Smooth muscle cell (in vitro differentiated cells): Measurements from ENCODE around the gene GLYR1. TPM values are rescaled to one million over a fixed set of nuclear protein-coding genes. Genes with fewer than 3 reads are reported as not detected.
"Not testable (repeated sequence)": the region's sequence is repeated elsewhere in the genome, so short reads cannot be mapped to it uniquely, and the experiment has no call there.

Experiments used
- DNase-seq: peaks from one replicate; lab custom pipeline; 2025; ENCODE audit not compliant: unreplicated experiment; lab: John Stamatoyannopoulos, UW
- H2AFZ ChIP-seq: fragments of 200-600 bp; sonication (generic); 2 replicates; pipeline ENCODE4 v1.6.0; 2016; ENCODE audit warnings: antibody characterized with exemption, low read depth, mild to moderate bottlenecking
- H3F3A ChIP-seq: fragments of 200-600 bp; sonication (generic); 2 replicates; pipeline ENCODE4 v1.6.0; 2017; ENCODE audit warnings: antibody characterized with exemption, low read depth
- H3K27ac ChIP-seq: fragments of 200-600 bp; sonication (generic); 2 replicates; pipeline ENCODE4 v1.5.1; 2016; ENCODE audit warnings: low read depth, mild to moderate bottlenecking
- H3K27me3 ChIP-seq: fragments of 200-600 bp; sonication (generic); 2 replicates; pipeline ENCODE4 v1.6.1; 2016; ENCODE audit warnings: low read depth, mild to moderate bottlenecking
- H3K36me3 ChIP-seq: fragments of 200-600 bp; sonication (generic); 2 replicates; pipeline ENCODE4 v1.5.1; 2016; ENCODE audit warnings: low read depth
- H3K4me1 ChIP-seq: fragments of 200-600 bp; sonication (generic); 2 replicates; pipeline ENCODE4 v1.5.1; 2016; ENCODE audit warnings: low read depth
- H3K4me2 ChIP-seq: fragments of 200-600 bp; sonication (generic); 2 replicates; pipeline ENCODE4 v1.6.0; 2016; ENCODE audit warnings: mild to moderate bottlenecking
- H3K4me3 ChIP-seq: fragments of 200-600 bp; sonication (generic); 2 replicates; pipeline ENCODE4 v1.5.1; 2016; ENCODE audit warnings: mild to moderate bottlenecking
- H3K79me2 ChIP-seq: fragments of 200-600 bp; sonication (generic); 2 replicates; pipeline ENCODE4 v1.6.0; 2016; ENCODE audit warnings: low read depth, mild to moderate bottlenecking
- H3K9ac ChIP-seq: fragments of 200-600 bp; sonication (generic); 2 replicates; pipeline ENCODE4 v1.6.0; 2016; ENCODE audit warnings: low read depth
- H3K9me3 ChIP-seq: fragments of 200-600 bp; sonication (generic); replicated peaks from 2 replicates; pipeline ENCODE4 v1.5.1; 2016; ENCODE audit warnings: low read depth
- H4K20me1 ChIP-seq: fragments of 200-600 bp; sonication (generic); 2 replicates; pipeline ENCODE4 v1.6.0; 2016; ENCODE audit warnings: low read depth
- WGBS: methylation state at CpG from one replicate; pipeline ENCODE4 v1.1.7; 2016; ENCODE audit warnings: low lambda C conversion rate; 5-methylcytosine and 5-hydroxymethylcytosine counted together
- polyA plus RNA-seq: library from polyadenylated mRNA; unstranded; fragments of >200 nt; fragmentation: Nextera tagmentation; extraction: Ambion mirVana; gene quantifications from 2 replicates; pipeline ENCODE4 v1.2.1, GENCODE V29; 2016
- total RNA-seq: library from RNA; depleted of rRNA; stranded (reverse); fragments of >200 nt; gene quantifications from 2 replicates; pipeline ENCODE4 v1.2.3, GENCODE V29; 2014
- TF ChIP-seq, protein P1 (sequence below): fragments of 200-600 bp; sonication (generic); IDR thresholded peaks from 2 replicates; pipeline ENCODE4 v1.5.1; 2017; ENCODE audit warnings: borderline replicate concordance, mild to moderate bottlenecking, antibody characterized with exemption; ENCODE audit not compliant: insufficient read depth, poor library complexity, severe bottlenecking

Gene GLYR1
- total RNA-seq (26.4 and 27.8 TPM in 2 replicates), polyA plus RNA-seq (28.9 and 35.1 TPM in 2 replicates)

DNA sequence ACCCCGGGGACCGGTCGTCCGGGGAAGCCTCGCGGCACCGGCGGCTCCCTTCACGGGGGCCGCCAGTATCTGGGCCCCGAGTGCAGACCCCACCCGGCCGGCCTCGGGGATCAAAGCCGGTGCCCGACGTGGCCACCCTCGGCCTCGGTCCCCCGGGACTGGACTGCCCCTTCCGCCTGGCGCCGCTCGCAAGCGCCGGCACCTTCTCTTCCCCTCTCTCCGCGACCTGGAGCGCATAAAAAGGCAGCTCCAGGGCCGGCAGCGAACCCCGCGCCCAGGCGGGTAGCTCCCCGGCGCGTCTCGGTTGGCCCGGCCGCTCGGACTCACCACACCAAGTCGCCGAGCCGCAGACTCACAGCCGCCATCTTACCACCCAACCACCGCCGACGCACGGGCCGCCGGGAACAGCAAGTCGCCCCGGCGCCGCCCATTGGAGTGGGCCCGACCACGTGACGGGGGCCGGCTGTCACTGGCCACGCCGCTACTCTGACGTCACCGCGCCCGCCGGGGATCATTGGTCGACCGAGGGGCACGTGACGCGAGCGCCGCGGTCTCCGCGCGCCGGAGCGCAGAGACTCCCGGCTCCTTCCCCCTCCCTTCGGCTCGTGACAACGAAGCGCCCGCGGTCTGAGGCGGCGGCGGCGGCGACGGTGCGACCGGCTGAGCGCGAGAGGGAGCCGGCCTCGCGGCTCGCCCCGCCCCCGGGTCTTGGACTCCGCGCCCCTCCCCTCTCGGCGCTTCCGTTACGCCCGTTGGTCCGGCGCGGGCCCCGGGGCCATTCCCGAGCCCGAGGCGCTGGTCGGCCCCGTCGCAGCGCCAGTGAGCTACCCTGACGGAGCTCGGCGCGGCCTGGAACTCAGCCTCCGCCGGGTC is at the start of gene GLYR1, which contains the start of gene UBN1:
Gene GLYR1 (minus strand): TSS at position 388 of the 873 bp plus-strand sequence. CDS start 23 bp downstream, at position 365.
Gene UBN1 (plus strand): TSS at position 581 of the 873 bp plus-strand sequence. CDS start 5,437 bp downstream, outside the sequence.
- TF ChIP-seq, protein P1, sequence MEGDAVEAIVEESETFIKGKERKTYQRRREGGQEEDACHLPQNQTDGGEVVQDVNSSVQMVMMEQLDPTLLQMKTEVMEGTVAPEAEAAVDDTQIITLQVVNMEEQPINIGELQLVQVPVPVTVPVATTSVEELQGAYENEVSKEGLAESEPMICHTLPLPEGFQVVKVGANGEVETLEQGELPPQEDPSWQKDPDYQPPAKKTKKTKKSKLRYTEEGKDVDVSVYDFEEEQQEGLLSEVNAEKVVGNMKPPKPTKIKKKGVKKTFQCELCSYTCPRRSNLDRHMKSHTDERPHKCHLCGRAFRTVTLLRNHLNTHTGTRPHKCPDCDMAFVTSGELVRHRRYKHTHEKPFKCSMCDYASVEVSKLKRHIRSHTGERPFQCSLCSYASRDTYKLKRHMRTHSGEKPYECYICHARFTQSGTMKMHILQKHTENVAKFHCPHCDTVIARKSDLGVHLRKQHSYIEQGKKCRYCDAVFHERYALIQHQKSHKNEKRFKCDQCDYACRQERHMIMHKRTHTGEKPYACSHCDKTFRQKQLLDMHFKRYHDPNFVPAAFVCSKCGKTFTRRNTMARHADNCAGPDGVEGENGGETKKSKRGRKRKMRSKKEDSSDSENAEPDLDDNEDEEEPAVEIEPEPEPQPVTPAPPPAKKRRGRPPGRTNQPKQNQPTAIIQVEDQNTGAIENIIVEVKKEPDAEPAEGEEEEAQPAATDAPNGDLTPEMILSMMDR = no peak

DNA sequence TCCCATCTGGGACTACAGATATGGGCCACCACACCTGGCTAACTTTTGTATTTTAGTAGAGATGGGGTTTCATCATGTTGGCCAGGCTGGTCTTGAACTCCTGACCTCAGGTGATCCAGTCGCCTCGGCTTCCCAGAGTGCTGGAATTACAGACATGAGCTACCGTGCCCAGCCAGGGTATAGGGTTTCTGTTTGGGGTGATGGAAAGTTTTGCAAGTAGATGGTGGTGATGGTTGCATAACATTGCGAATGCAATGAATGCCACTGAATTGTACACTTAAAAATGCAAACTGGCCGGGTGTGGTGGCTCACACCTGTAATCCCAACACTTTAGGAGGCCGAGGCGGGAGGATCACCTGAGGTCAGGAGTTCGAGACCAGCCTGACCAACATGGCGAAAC is 49.7 kb upstream of the GLYR1 start:
- not testable (repeated sequence) for H3K79me2 ChIP-seq, H3K4me2 ChIP-seq, H3K4me3 ChIP-seq, H3K36me3 ChIP-seq, H3F3A ChIP-seq, H3K9ac ChIP-seq, H2AFZ ChIP-seq, H3K27ac ChIP-seq, H3K4me1 ChIP-seq, DNase-seq, H3K27me3 ChIP-seq, H3K9me3 ChIP-seq, H4K20me1 ChIP-seq
- WGBS = 97% methylated on average over 9 of the region's 9 CpGs

More for the DNA sequence above, at the start of gene GLYR1, which contains the start of gene UBN1:
- Histone ChIP-seq H3K9me3 (no peaks in the 10 kb centered on the region), H3K9ac (peak within 1 kb of the TSS; percentile 94), H3K27ac (peak within 1 kb of the TSS; percentile 92), H3K4me2 (peak within 1 kb of the TSS; percentile 94), H3F3A (peaks cover 5% of the 10 kb centered on the region), H3K79me2 (peaks cover 74% of the 10 kb centered on the region), H4K20me1 (peaks cover 64% of the 10 kb centered on the region), H3K4me3 (peak within 1 kb of the TSS; percentile 82), H2AFZ (peak within 1 kb of the TSS; percentile 91), H3K4me1 (peaks cover 29% of the 10 kb centered on the region), H3K27me3 (no peaks in the 10 kb centered on the region), H3K36me3 (peaks cover 12% of the 10 kb centered on the region)
- peak; percentile 97 for DNase-seq
- 1% methylated on average over 93 of the region's 126 CpGs for WGBS

DNA sequence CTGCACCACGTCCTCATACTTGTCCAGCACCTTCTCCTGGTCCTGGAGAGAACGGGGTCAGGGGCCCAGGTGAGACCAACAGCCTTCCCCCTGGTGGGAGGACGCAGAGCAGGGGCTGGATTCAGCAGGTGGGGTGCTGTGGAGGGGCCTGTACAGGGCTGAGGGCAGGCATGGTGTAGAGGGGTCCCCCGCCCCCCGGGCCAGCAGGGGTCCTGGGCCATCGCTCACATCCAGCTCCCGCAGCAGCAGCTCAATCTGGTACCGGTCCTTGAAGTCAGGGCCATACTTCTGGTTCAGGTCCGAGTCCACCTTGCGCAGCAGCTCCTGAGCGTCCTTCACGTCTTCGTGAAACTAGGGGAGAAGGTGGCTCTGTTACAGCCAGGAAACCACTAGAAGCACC is 48.3 kb upstream of the GLYR1 start:
- no peaks in the 10 kb centered on the region for H3K27me3 ChIP-seq
- no peaks in the 10 kb centered on the region for H4K20me1 ChIP-seq
- no peaks in the 10 kb centered on the region for H3K36me3 ChIP-seq
- no peaks in the 10 kb centered on the region for H3F3A ChIP-seq
- TF ChIP-seq, protein P1 = no peak
- H2AFZ ChIP-seq = no peak overlapping the region
- no peak overlapping the region for H3K4me3 ChIP-seq
- no peak for DNase-seq
- H3K4me2 ChIP-seq = no peak overlapping the region
- H3K4me1 ChIP-seq = no peaks in the 10 kb centered on the region
- H3K79me2 ChIP-seq = no peaks in the 10 kb centered on the region
- no peak overlapping the region for H3K27ac ChIP-seq
- WGBS = 97% methylated on average over 10 of the region's 13 CpGs
- H3K9ac ChIP-seq = no peak overlapping the region
- no peaks in the 10 kb centered on the region for H3K9me3 ChIP-seq

DNA sequence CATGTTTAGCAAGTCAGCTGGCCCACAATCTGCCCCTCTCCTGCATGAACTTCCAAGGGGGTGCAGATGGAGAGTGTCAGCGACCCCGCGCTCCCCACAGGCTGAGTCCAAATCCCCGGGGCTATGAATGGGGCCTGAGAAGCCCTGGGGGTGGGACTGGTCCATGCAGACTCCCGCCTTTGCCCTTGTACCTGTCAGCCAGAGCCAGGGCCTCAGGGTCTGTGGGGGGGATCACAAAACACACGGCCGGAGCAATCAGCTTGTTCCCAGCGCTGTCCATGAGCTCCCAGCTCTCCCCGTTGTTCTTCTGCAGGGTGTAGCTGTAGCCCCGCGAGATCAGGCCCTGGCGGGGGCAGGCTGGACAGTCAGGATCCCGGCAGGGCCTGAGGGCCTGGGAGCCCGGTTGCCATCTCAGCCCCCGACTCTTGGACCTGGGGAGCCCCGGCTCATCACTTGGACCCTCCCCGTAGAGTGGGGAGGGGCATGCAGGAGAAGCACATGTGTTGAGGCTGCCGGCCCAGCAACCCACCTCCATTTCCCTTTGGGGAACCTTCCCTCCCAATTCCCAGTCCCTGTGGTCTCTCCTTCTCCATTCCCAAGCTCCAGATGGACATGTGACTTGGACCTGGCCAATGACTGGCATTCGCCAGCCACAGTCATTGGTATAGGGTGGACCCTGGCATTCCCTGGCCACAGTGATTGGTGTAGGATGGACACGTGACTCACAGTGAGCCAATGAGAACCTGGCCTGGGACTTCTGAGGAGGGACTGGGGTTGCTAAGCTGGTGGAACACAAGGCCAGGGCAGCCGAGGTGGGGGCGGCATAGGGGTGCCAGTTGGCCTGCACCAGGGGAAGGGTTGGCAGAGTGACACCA is 47.4 kb upstream of the GLYR1 start:
- no peak overlapping the region for H3K27ac ChIP-seq
- H3K9ac ChIP-seq = no peak overlapping the region
- no peaks in the 10 kb centered on the region for H3K4me1 ChIP-seq
- no peaks in the 10 kb centered on the region for H3K27me3 ChIP-seq
- no peaks in the 10 kb centered on the region for H3K79me2 ChIP-seq
- H3K4me2 ChIP-seq = no peak overlapping the region
- 94% methylated on average over 22 of the region's 22 CpGs for WGBS
- no peaks in the 10 kb centered on the region for H3K36me3 ChIP-seq
- DNase-seq = no peak
- H3F3A ChIP-seq = no peaks in the 10 kb centered on the region
- TF ChIP-seq, protein P1 = no peak
- H2AFZ ChIP-seq = no peak overlapping the region
- H3K4me3 ChIP-seq = no peak overlapping the region
- no peaks in the 10 kb centered on the region for H3K9me3 ChIP-seq
- no peaks in the 10 kb centered on the region for H4K20me1 ChIP-seq
